Stimulated activated CD8-positive, alpha-beta memory T cell treated with anti-CD3 and anti-CD28 coated beads, Interleukin-7, amount 100 ng/mL, for 4 hours (primary cell): ENCODE measurements around the gene ASTN2.

ENCODE experiments used
- DNase-seq, 2 donors: peaks; one replicate each; pipeline ENCODE4 v3.0.0-alpha.2; 2020; ENCODE audit warnings: low read depth in 2 of 2

ASTN2 gene

GRCh38 chr9:117368684-117369230 is 46.1 kb downstream of the ASTN2 start:
- DNase-seq = no peak

GRCh38 chr9:117365438-117365837 is 49.4 kb downstream of the ASTN2 start:
- no peak for DNase-seq

GRCh38 chr9:117363006-117363405 is 51.9 kb downstream of the ASTN2 start:
- no peak for DNase-seq

GRCh38 chr9:117359910-117360309 is 54.9 kb downstream of the ASTN2 start:
- no peak for DNase-seq

GRCh38 chr9:117355542-117355941 is 59.3 kb downstream of the ASTN2 start:
- DNase-seq = no peak

- no peak for DNase-seq
Observed at GRCh38 chr9:117354997-117355396, 59.9 kb downstream of the ASTN2 start.

GRCh38 chr9:117354244-117354847 is 60.5 kb downstream of the ASTN2 start:
- no peak for DNase-seq

GRCh38 chr9:117344892-117345660 is 69.8 kb downstream of the ASTN2 start:
- DNase-seq = no peak

GRCh38 chr9:117343427-117343826 is 71.4 kb downstream of the ASTN2 start:
- no peak for DNase-seq

- no peak for DNase-seq
Observed at GRCh38 chr9:117341151-117341550, 73.7 kb downstream of the ASTN2 start.

GRCh38 chr9:117340422-117340821 is 74.4 kb downstream of the ASTN2 start:
- no peak for DNase-seq

- DNase-seq = no peak
Observed at GRCh38 chr9:117335837-117336433, 78.9 kb downstream of the ASTN2 start.

- DNase-seq = no peak
Observed at GRCh38 chr9:117334101-117334500, 80.8 kb downstream of the ASTN2 start.

GRCh38 chr9:117325831-117326230 is 89.0 kb downstream of the ASTN2 start:
- DNase-seq = no peak

GRCh38 chr9:117325110-117325731 is 89.6 kb downstream of the ASTN2 start:
- no peak for DNase-seq

- DNase-seq = no peak
Observed at GRCh38 chr9:117323390-117323789, 91.5 kb downstream of the ASTN2 start.

GRCh38 chr9:117317192-117317591 is 97.7 kb downstream of the ASTN2 start:
- DNase-seq = no peak

- no peak for DNase-seq
Observed at GRCh38 chr9:117315236-117315635, 99.6 kb downstream of the ASTN2 start.

GRCh38 chr9:117313989-117314388 is 100.9 kb downstream of the ASTN2 start:
- DNase-seq = no peak

GRCh38 chr9:117307701-117308100 is 107.2 kb downstream of the ASTN2 start:
- no peak for DNase-seq

GRCh38 chr9:117306032-117306431 is 108.8 kb downstream of the ASTN2 start:
- no peak for DNase-seq

- DNase-seq = no peak
Observed at GRCh38 chr9:117305454-117305853, 109.4 kb downstream of the ASTN2 start.
